HG02610 (cell line): ENCODE measurements around the gene CIDEA.
"Not testable (repeated sequence)": the region's sequence is repeated elsewhere in the genome, so short reads cannot be mapped to it uniquely, and the experiment has no call there.

Source experiments
- ATAC-seq: cut with Tn5 transposase; IDR thresholded peaks from one replicate; pipeline ENCODE4 v1.9.1; 2021; ENCODE audit warnings: mild to moderate bottlenecking, moderate library complexity; ENCODE audit not compliant: unreplicated experiment

Gene CIDEA, protein sequence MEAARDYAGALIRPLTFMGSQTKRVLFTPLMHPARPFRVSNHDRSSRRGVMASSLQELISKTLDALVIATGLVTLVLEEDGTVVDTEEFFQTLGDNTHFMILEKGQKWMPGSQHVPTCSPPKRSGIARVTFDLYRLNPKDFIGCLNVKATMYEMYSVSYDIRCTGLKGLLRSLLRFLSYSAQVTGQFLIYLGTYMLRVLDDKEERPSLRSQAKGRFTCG

DNA sequence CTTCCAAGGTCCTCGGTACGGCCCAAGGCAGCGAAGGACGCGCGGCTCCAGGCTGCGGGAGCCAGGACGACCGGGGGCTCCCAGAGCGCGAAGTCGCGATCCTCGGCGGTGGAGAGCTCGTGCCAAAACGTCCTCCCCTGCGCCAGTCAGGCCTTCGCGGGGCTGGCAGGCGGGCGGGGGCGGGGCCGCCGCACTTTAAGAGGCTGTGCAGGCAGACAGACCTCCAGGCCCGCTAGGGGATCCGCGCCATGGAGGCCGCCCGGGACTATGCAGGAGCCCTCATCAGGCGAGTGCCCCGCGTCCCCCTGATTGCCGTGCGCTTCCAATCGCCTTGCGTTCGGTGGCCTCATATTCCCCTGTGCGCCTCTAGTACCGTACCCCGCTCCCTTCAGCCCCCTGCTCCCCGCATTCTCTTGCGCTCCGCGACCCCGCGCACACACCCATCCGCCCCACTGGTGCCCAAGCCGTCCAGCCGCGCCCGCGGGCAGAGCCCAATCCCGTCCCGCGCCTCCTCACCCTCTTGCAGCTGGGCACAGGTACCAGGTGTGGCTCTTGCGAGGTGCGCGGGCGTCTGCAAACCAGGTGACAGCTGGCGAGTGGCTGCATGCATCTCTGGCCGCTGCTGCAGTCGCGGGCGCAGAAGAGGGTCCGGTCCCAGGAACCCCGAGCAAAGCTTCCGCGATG is at the start of gene CIDEA:
Gene CIDEA (plus strand): TSS at position 226 of the 684 bp plus-strand sequence. CDS start 23 bp downstream, at position 249.
- no peak for ATAC-seq

DNA sequence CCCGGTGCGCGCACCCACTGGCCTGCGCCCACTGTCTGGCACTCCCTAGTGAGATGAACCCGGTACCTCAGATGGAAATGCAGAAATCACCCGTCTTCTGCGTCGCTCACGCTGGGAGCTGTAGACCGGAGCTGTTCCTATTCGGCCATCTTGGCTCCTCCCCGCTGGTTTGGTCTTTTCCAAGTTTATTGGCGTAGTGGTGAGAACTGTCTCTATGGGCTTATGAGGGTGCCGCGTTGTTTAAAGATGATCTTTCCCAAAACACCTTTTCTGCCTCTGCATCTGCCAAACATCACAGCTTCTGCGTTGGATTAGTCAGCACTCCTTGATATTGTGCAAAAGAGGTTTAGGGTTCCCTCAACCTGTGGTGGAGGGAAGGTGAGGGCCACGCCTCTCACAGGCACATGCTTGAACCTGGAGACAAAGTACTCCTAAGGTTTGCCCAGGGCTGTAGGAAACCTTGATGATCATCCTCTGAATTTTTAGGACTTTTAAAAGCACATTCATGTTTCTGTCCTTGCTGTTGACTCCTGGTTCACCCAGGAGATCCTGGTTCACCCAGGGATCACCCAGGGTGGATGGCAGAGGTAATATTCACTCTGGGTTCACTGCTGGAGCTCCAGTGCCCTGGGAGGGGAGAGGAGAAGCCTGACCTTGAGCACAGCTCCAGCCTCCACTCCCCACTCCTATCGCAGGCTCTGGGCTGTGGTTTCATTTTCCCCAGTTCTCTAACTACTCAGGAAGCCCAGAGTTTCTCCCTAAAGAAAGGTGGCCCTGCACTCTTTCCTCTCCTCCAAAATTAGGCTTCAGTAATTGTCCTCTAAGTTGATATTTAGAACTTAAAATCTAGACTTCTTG is 45.6 kb upstream of the CIDEA start:
- not testable (repeated sequence) for ATAC-seq

DNA sequence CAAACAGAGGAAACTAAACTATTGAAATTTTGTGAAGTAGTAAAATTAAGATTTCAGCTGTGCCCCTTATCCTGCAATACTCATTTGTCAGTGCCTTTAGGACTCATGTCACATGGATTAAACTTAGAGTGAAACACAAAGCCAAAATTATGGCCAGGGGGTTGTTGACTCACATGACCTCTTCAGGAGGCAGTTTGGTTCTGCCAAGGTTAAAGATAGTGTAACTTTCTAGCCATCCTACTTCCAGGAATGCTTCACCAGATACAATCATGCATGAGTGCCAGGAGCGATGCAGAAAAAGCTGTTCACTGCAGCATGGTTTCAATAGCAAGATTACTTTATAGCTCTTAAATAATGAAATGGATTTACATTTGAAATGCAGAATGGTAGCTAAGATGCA is 41.9 kb upstream of the CIDEA start:
- not testable (repeated sequence) for ATAC-seq

DNA sequence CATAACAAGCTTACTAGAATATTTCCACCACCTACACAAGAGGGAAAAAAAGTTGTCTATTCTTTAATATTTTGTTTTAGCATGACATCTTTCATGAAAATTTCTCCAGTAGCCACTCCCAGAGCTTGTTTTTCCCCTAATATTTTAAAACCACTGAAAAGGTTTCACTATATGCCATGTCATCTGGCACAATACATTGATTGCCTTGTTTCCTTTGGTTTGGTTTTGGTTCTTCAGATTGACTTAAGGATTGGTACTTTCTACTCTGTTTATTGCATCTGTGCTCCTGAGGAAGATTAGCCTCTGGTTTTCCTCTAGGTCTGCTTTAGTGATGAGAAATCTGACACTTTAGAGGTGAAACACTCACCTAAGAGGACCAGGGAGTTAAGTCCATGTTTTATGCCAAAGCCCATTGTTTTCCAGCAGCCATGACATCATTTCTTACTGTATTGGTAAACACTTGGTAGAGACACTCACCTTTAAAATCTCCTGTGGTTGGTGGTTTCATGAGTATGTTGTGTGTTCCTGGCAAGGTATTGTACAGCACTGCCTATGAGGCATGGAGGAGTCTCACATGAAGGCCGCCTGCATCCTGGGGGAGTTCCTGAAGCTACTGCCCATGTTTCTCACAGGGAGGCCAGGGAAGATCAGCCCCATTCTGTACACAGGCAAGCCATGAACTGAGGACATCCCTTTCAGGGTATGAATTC is 39.7 kb upstream of the CIDEA start:
- peak; percentile 48 for ATAC-seq

DNA sequence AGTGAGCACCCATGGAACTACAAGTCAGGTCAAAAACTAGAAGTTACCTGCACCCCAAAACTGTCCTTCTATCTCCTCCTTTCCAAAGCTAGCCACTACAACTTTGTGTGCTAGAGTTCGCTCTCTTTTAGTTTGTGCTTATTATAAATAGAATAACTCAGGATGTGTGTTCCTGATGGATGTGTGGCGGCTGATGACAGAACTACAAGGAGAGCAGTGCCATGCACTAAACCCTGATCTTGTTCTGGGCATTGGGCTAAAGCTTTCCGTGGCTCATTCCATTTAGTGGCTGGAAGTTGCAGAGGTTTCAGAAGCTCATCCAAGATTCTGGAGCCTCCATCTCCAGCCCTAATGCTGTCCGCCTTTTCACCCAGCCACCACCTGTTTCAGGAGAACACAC is 37.7 kb upstream of the CIDEA start:
- ATAC-seq, result not testable (repeated sequence)

DNA sequence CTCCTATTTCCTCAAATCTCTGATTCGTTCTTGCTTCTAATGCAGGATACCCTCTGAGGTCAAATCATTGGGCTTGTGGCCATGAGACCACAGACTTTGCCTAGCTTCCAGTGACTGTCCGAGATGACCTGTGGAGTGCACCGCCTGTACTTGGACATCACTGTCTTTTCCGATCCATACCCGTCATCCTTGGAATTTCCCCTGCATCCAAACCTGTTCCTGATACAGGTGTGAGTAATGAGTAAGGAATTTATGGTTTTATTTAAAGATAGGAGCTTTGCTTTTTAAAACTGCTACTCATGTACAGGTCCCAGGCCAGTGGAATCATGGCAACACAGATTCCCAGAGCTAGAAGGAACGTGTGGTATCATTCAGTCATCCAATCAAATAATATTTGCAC is 35.6 kb upstream of the CIDEA start:
- not testable (repeated sequence) for ATAC-seq

DNA sequence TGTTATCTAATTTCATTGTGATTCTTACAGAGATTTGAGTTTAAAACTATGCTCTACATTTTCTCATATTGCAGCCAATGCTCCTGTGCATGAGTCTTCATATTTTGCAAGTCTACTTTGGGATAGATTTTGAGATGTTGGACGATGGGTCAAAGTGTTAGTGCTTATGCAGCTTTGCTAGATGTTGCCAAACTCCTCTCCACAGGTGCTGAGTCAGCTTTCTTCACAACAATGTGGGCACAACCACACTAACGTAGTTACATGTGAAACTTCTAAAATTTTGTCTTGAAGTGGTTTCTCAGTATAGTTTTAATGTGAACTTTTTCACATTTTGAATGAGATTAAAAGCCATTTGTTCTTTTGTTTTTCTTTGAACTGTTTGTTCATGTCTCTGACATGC is 32.1 kb upstream of the CIDEA start:
- peak; percentile 43 for ATAC-seq

DNA sequence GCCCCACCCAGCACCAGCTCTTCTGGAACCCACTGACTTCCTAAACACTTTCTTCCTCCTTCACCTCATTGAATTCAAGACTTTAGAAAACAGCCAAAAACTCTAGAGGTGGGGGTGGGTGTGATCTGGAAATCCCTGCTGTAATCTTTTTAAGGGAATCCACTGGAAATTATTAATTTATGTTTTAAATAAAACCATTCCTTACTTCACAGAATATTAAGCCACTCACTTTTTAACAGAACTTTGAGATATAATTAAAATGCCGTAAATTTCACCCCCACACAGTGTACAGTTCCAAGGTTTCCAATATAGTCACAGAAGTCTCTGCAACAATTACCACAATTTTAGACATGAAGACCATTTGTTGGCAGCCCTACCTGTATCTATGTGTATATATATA is 30.8 kb upstream of the CIDEA start:
- not testable (repeated sequence) for ATAC-seq

DNA sequence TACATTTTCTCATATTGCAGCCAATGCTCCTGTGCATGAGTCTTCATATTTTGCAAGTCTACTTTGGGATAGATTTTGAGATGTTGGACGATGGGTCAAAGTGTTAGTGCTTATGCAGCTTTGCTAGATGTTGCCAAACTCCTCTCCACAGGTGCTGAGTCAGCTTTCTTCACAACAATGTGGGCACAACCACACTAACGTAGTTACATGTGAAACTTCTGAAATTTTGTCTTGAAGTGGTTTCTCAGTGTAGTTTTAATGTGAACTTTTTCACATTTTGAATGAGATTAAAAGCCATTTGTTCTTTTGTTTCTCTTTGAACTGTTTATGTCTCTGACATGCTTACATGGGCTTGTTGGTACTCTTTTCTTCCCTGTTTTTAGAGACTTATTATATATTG is 27.4 kb upstream of the CIDEA start:
- ATAC-seq, result not testable (repeated sequence)

DNA sequence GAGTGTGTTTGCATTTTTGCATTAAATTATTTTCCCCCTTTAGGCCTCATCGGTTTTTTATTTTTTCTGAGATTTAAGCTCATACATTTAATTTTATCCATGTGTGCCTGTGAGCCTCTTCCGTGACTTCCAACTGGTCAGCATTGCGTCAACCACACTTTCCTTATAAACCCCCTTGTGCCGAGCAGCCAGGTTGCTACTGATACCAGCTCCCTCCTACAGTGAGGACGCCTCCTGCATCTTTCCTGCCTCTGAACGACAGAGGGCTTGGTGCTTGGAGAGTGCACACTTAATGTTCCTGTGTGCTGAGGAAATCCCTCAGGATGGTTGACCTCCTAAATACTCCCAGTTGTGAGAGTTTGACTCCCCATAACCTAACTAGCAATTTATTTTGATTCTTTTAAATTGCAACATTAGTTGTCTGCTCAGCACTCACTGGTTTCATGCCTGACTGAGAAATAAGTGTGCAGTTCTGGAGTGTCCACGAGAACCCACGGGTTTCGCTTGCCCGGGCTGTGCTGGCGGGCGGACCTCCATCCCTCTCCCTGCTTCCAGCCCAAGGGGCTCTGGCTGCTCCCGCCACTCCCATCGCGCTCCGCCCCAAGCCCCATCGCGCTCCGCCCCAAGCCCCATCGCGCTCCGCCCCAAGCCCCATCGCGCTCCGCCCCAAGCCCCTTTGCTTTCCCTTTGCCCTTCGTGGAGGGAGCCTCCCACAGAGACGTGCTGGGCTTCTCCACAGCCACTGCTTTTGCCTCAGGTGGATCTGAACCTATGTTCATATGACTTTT is 26.6 kb upstream of the CIDEA start:
- not testable (repeated sequence) for ATAC-seq

DNA sequence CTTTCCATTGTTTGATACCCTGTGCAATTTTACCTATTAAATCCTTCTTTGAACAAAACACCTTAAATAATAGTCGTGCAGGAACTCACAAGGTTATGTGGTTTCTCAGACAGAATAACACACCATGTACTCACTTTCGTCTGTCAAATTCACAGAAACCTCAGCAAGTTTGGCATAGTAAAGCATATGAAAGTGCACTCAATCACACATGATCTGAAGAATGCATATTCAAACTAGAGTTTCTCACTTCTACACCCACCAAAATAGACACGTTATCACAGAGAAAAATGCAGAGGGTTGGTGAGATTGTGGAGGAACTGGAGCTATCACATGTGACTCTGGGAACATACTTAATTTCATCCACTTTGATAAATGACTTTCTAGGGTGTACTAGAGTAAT is 25.9 kb upstream of the CIDEA start:
- peak; percentile 30 for ATAC-seq

DNA sequence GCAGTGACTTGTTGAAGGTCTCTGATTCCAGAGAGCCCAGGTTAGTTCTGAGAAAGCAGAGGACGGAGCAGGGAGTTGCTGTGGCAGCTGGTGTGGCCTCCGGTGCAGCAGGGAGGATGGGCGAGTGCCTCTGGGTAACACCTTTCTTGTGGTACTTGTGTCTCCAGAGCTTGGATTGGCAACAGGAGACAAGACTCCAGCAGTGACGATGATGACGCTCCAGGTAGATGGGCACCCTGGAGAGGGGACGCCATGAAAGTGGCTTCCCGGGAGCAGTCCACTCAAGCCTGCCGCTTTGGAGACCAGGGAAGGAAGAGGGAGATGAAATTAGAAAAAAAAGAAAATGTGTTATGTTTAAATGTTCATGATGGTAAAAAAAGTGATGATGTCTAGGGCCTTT is 23.6 kb upstream of the CIDEA start:
- ATAC-seq, result not testable (repeated sequence)

DNA sequence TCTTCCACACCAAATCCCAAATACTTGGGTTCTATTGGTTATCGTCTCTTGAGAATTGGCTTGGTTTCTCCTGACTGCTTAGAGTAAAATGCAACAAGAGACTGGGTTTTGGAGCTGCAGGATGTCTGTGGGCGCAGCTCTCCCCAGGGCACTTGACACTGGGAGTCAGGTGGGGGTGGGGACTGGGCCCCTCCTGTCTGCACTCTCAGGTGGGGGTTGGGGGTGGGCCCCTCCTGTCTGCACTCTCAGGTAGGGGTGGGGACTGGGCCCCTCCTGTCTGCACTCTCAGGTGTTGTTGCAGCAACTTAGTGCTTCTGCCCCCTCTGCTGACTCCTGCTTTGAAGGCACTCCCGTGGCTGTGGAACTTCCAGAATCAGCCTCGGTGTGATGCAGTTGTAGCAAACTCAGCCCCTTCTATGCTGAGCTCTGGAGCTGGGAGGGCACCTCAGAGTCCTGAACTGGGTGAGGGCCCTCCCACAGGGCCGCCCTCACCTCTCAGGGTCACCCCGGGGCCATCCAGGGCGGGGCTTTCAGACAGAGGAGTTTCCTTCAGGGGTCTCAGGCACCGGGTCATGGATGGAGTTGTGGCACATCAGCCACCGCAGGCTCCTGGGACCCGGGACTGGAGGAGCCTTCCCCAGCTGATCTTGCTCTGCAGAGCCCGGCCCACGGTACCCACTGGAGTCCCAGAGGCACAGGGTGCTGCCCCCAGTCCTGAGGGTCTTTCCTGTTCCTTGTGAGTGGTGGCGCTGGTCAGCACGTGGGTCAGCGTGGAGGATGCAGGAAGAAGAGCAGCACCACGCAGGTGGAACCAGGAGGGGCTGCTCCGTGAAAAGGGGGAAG is 22.9 kb upstream of the CIDEA start:
- no peak for ATAC-seq

DNA sequence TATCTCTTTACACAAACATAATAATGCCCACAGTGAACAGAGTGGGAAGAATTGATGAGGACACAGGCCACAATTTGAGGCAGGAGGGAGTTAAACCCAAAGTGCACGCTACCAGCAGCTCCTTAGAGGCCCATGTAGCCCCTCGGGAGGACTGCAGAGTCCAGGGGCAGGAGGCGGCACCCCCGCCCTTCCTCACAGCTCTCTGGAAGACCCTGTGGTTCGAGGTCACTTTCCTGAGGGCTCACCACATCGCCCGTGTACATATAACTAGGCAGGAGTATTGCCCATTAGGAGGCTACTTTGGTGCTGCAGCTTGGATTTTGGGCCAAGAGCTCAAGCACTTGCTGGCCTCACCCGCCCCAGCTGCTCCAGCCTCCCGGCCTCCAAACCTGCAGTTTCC is 22.2 kb upstream of the CIDEA start:
- no peak for ATAC-seq

DNA sequence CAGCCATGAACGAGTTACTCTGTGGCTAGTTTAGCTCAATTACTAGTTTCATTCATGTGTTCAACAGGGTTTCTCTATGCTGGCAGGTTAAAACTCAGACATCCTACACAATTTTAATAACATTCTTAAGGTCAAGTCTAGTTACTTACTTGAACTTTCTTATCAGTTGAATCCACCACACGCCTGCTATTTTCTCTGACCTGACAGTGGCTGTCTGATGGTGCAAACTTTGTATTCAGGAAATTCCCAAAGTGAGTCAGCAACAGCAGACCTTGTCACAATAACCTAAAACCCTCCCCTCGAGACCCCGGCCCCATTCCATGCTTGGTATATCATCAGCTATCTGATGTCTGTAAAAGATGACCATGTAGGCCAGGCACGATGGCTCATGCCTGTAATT is 20.8 kb upstream of the CIDEA start:
- no peak for ATAC-seq

DNA sequence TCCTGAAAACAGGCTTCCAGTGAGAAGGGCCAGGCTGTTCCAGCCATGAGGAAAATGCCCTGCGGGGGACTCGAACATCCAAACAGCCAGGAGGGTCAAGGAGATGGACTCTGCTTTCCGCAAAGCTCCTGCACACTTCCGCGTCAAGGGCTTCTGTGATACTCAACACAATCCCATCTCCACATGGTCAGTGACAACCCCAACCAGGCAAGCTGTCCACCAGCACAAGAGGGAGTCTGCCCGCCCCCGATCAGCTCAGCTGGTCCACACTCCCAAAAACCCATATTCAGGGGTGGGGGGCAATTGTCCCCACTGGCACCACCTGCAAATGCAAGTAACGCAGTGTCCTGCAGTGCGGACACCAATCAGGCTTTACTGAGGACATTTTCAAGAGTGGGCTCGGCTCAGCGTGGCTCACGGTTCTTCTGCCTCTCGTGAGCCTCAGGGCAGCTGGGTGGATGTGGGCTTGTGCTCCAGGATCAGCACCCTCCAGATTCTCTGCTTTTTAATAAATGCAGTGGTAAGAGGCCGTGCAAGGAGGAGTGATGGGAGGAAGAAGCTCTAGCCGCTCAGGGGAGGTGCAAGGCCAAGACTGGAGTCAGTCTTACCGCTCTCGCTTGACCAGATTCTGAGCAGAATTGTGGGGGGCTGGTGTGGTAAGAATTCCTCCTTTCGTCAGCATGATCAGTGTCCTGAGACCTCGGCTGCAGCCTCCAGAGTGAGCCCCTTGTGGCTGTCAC is 19.5 kb upstream of the CIDEA start:
- ATAC-seq, result no peak

DNA sequence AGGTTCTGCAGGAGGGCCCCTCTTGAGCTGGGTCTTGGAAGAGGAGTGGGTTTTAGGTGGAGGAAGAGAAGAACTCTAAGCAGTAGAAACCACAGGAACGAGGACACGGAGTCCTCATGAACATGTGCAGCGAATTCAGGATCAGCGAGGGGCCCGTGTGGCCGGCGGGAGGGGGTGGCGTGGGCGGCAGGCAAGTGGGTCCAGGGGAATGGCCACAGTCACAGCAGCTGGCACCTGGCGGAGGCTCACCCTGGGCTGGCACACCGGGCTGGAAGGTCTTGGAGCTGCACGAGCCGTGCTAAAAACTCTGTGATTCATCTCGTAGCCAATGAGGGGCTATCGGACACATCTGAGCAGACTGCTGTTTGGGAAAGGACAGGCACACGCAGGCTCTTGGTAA is 18.0 kb upstream of the CIDEA start:
- no peak for ATAC-seq

DNA sequence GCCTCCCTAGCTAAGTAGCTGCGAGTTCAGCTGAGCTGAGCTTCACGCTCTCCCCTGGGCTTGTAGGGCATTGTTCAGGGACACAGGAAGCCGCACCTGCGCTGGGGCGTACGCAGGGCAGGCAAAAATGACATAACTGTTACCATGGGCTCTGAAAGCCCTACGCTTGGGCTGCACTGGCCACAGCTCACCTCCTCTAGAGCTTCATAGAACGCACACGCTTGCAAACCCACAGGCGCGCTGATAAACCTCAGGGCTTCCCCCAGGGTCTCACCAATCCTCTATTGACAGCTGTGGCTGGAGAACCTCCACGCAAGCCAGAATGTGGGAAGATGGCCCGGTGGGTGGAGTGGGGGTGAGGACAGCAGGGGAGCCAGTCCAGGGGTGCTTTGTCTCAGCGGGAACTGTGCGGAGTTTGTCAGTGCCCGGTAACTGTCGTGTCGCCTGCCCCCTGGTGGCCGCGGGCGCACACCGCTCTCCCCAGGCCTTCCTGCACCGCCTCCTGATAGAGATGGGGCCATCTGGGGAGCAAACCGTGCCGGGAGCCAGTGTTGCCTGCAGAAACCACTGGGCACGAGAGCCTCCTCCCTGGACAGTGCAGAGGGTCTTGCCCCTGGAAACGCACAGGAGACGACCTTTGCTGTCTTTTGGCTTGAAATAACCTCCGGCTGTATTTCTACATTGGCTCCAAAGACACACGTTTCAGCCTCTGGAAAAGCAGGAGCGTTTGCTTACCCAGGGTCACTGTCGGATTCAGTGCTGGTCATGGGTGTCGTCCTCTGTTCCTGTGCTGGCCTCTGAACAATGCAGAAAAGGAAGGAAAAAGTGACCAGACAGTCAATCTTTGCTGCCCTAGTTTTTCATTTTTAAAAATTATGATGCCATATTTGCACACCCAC is 17.0 kb upstream of the CIDEA start:
- peak; percentile 88 for ATAC-seq
